NK-92 treated with Interleukin-12 subunit alpha and Interleukin-12 subunit beta, amount 100 ng/mL, for 24 hours (cell line): ENCODE measurements around the gene VTCN1.

Experiments
- DNase-seq: peaks from one replicate; lab custom pipeline; 2025; lab: John Stamatoyannopoulos, UW

VTCN1 gene

GRCh38 chr1:117209094-117209493, 1.6 kb downstream of the VTCN1 start:
- DNase-seq = no peak

GRCh38 chr1:117208580-117208979, 2.1 kb downstream of the VTCN1 start:
- DNase-seq = no peak

GRCh38 chr1:117205368-117205767, 5.4 kb downstream of the VTCN1 start:
- DNase-seq = no peak

GRCh38 chr1:117201808-117202207, 8.9 kb downstream of the VTCN1 start:
- no peak for DNase-seq

GRCh38 chr1:117198097-117198496, 12.6 kb downstream of the VTCN1 start:
- DNase-seq = no peak

GRCh38 chr1:117189726-117190125, 21.0 kb downstream of the VTCN1 start:
- no peak for DNase-seq

- DNase-seq = no peak
Measured at GRCh38 chr1:117188816-117189437, 21.8 kb downstream of the VTCN1 start.

- DNase-seq = no peak
Measured at GRCh38 chr1:117188170-117188815, 22.4 kb downstream of the VTCN1 start.

- DNase-seq = no peak
Measured at GRCh38 chr1:117183112-117183511, 27.6 kb downstream of the VTCN1 start.

GRCh38 chr1:117182319-117182718, 28.4 kb downstream of the VTCN1 start:
- DNase-seq = no peak

GRCh38 chr1:117181630-117182041, 29.1 kb downstream of the VTCN1 start:
- DNase-seq = no peak

- no peak for DNase-seq
Measured at GRCh38 chr1:117180147-117180967, 30.4 kb downstream of the VTCN1 start.

- no peak for DNase-seq
Measured at GRCh38 chr1:117179471-117179870, 31.3 kb downstream of the VTCN1 start.

GRCh38 chr1:117178756-117179155, 32.0 kb downstream of the VTCN1 start:
- DNase-seq = no peak

- no peak for DNase-seq
Measured at GRCh38 chr1:117177376-117177775, 33.4 kb downstream of the VTCN1 start.

GRCh38 chr1:117176579-117176978, 34.1 kb downstream of the VTCN1 start:
- DNase-seq = no peak

GRCh38 chr1:117174851-117175250, 35.9 kb downstream of the VTCN1 start:
- DNase-seq = no peak

GRCh38 chr1:117173691-117174090, 37.0 kb downstream of the VTCN1 start:
- no peak for DNase-seq

GRCh38 chr1:117173006-117173405, 37.7 kb downstream of the VTCN1 start:
- DNase-seq = no peak

GRCh38 chr1:117171900-117172511, 38.7 kb downstream of the VTCN1 start:
- no peak for DNase-seq

- DNase-seq = no peak
Measured at GRCh38 chr1:117169871-117170596, 40.7 kb downstream of the VTCN1 start.

- no peak for DNase-seq
Measured at GRCh38 chr1:117167402-117167801, 43.3 kb downstream of the VTCN1 start.
